SK-N-SH (cell line): Measurements from ENCODE around the gene EFNB2. TPM values are rescaled to one million over a fixed set of nuclear protein-coding genes. Genes with fewer than 3 reads are reported as not detected.

ENCODE experiments used
- CTCF ChIA-PET: fragments of 300-600, 350-600 bp; formaldehyde crosslinking; extraction: SDS; loops from one replicate; lab custom pipeline; 2021; lab: Yijun Ruan, JAX
- POLR2A ChIA-PET: fragments of 350-600 bp; sonication (Branson Sonifier 250); formaldehyde crosslinking; extraction: SDS; loops from one replicate; lab custom pipeline; 2020; ENCODE audit warnings: antibody characterized with exemption, inconsistent platforms; lab: Yijun Ruan, JAX
- DNase-seq: peaks from one replicate; pipeline ENCODE4 v3.0.0; 2012
- H2AFZ ChIP-seq: fragments of 200-600 bp; sonication (generic); 2 replicates; pipeline ENCODE4 v1.8.1; 2016; ENCODE audit warnings: antibody characterized with exemption, mild to moderate bottlenecking, low read depth
- H3F3A ChIP-seq: fragments of 200-600 bp; sonication (generic); replicated peaks from 2 replicates; pipeline ENCODE3; 2016; ENCODE audit warnings: antibody characterized with exemption, mild to moderate bottlenecking; ENCODE audit not compliant: insufficient read depth
- H3K27ac ChIP-seq, 2 experiments: fragments of 200-500 bp in 1 of 2; fragments of 200-600 bp in 1 of 2; sonication (Bioruptor generic) in 1 of 2; sonication (generic), shearing (Covaris generic) in 1 of 2; 2 replicates each; pipeline versions ENCODE4 v1.5.1 to v1.6.1; 2014 to 2016; ENCODE audit warnings: low read depth in 2 of 2, inconsistent platforms in 1 of 2, low read length in 1 of 2, mild to moderate bottlenecking in 1 of 2, mixed read lengths in 1 of 2
- H3K27me3 ChIP-seq: fragments of 200-600 bp; sonication (generic), shearing (Covaris generic); 2 replicates; pipeline ENCODE4 v1.6.1; 2016; ENCODE audit warnings: mixed run types; ENCODE audit not compliant: insufficient read depth
- H3K36me3 ChIP-seq, 2 experiments: fragments of 200-500 bp in 1 of 2; fragments of 200-600 bp in 1 of 2; sonication (Bioruptor generic) in 1 of 2; sonication (generic) in 1 of 2; replicated peaks in 1 of 2; 2 replicates each; pipeline versions ENCODE3 to v1.5.1; 2014 to 2016; ENCODE audit warnings: low read length in 1 of 2, mild to moderate bottlenecking in 1 of 2; ENCODE audit not compliant: insufficient read depth in 2 of 2, control insufficient read depth in 1 of 2
- H3K4me1 ChIP-seq, 2 experiments: fragments of 200-500 bp in 1 of 2; fragments of 200-600 bp in 1 of 2; sonication (Bioruptor generic) in 1 of 2; sonication (generic), shearing (Covaris generic) in 1 of 2; 2 replicates each; pipeline versions ENCODE4 v1.5.1 to v1.6.1; 2014 to 2016; ENCODE audit warnings: low read depth in 1 of 2, low read length in 1 of 2, mixed run types in 1 of 2; ENCODE audit not compliant: insufficient read depth in 2 of 2, control insufficient read depth in 1 of 2
- H3K4me2 ChIP-seq: fragments of 200-600 bp; sonication (generic), shearing (Covaris generic); 2 replicates; pipeline ENCODE4 v1.6.1; 2017; ENCODE audit warnings: mixed run types
- H3K4me3 ChIP-seq, 2 experiments: fragments of 200-500 bp in 1 of 2; fragments of 200-600 bp in 1 of 2; sonication (Bioruptor generic) in 1 of 2; sonication (generic), shearing (Covaris generic) in 1 of 2; 2 replicates each; pipeline versions ENCODE4 v1.5.1 to v1.8.1; 2014 to 2016; ENCODE audit warnings: low read depth in 2 of 2, inconsistent platforms in 1 of 2, low read length in 1 of 2, mild to moderate bottlenecking in 1 of 2, mixed read lengths in 1 of 2, moderate library complexity in 1 of 2
- H3K79me2 ChIP-seq: fragments of 200-600 bp; sonication (generic); 2 replicates; pipeline ENCODE4 v1.8.1; 2017; ENCODE audit warnings: mild to moderate bottlenecking; ENCODE audit not compliant: insufficient read depth
- H3K9ac ChIP-seq: fragments of 200-600 bp; sonication (generic); 2 replicates; pipeline ENCODE4 v1.6.1; 2017; ENCODE audit warnings: mixed run types
- H3K9me2 ChIP-seq: fragments of 200-600 bp; sonication (generic); 2 replicates; pipeline ENCODE4 v1.6.1; 2017; ENCODE audit warnings: mixed run types
- H3K9me3 ChIP-seq: fragments of 200-600 bp; sonication (generic); 2 replicates; pipeline ENCODE4 v1.6.1; 2017; ENCODE audit warnings: mixed run types, mild to moderate bottlenecking, moderate library complexity
- H4K20me1 ChIP-seq: fragments of 200-600 bp; sonication (generic); 2 replicates; pipeline ENCODE4 v1.6.1; 2017; ENCODE audit warnings: mild to moderate bottlenecking, mixed run types; ENCODE audit not compliant: insufficient read depth
- EP300 ChIP-seq, 2 experiments: IDR thresholded peaks; 2 replicates each; pipeline versions ENCODE4 v1.4.0 to v1.6.1; 2012; ENCODE audit warnings: borderline replicate concordance in 1 of 2, low read depth in 1 of 2, low read length in 1 of 2
- FOXJ3 ChIP-seq: sonication (generic); formaldehyde crosslinking; IDR thresholded peaks from 2 replicates; pipeline ENCODE4 v1.5.1; 2020; ENCODE audit warnings: mild to moderate bottlenecking, missing genetic modification reagents
- GATA2 ChIP-seq: sonication (generic); formaldehyde crosslinking; IDR thresholded peaks from 2 replicates; pipeline ENCODE4 v1.5.0; 2020; ENCODE audit warnings: mild to moderate bottlenecking, missing genetic modification reagents
- JUND ChIP-seq: IDR thresholded peaks from 2 replicates; pipeline ENCODE4 v1.4.0; 2012
- NFIC ChIP-seq: IDR thresholded peaks from 2 replicates; pipeline ENCODE4 v1.4.0; 2012; ENCODE audit warnings: borderline replicate concordance
- PBX3 ChIP-seq: IDR thresholded peaks from 2 replicates; pipeline ENCODE4; 2012
- RCOR1 ChIP-seq: fragments of 150-350 bp; IDR thresholded peaks from 2 replicates; pipeline ENCODE4 v1.6.1; 2017; ENCODE audit warnings: antibody characterized with exemption, low read length
- REST ChIP-seq: IDR thresholded peaks from 2 replicates; pipeline ENCODE4 v1.6.1; 2012; ENCODE audit warnings: mild to moderate bottlenecking, low read depth, low read length, moderate library complexity
- RFX5 ChIP-seq: IDR thresholded peaks from 2 replicates; pipeline ENCODE4 v1.6.1; 2012; ENCODE audit warnings: mild to moderate bottlenecking, improper control_type of control experiment, low read length
- RXRA ChIP-seq: IDR thresholded peaks from 2 replicates; pipeline ENCODE4 v1.4.0; 2012; ENCODE audit warnings: low read depth, mild to moderate bottlenecking, borderline replicate concordance
- TAF1 ChIP-seq: IDR thresholded peaks from 2 replicates; pipeline ENCODE4 v1.6.1; 2012; ENCODE audit warnings: low read depth, mild to moderate bottlenecking, low read length, moderate library complexity, borderline replicate concordance
- TEAD4 ChIP-seq: IDR thresholded peaks from 2 replicates; pipeline ENCODE4 v1.4.0; 2012; ENCODE audit warnings: mild to moderate bottlenecking, borderline replicate concordance; ENCODE audit not compliant: insufficient read depth
- USF1 ChIP-seq: IDR thresholded peaks from 2 replicates; pipeline ENCODE4 v1.4.0; 2012; ENCODE audit warnings: low read depth, borderline replicate concordance
- USF2 ChIP-seq: fragments of 150-350 bp; IDR thresholded peaks from 2 replicates; pipeline ENCODE4 v1.6.1; 2017; ENCODE audit warnings: antibody characterized with exemption, low read length, low read depth, borderline replicate concordance
- WGBS: methylation state at CpG from one replicate; pipeline ENCODE4 v1.1.6; 2017; ENCODE audit warnings: low lambda C conversion rate; 5-methylcytosine and 5-hydroxymethylcytosine counted together
- polyA plus RNA-seq, 3 experiments: library from polyadenylated mRNA; depleted of rRNA; stranded (reverse); fragments of >200 nt; gene quantifications; 2 replicates each; pipeline ENCODE4 v1.2.3, GENCODE V29; 2012

EFNB2 gene
- polyA plus RNA-seq, 1 of the 3 experiments (the other 2 are of a cell fraction): 3.0 TPM

GRCh38 chr13:106500445-106500844, 35.0 kb downstream of the EFNB2 start (continued):
- TF ChIP-seq PBX3 (no peak), TEAD4 (no peak)

GRCh38 chr13:106499896-106500295, 35.6 kb downstream of the EFNB2 start:
- 77% methylated on average over 4 of the region's 4 CpGs for WGBS
- peak overlapping the region in 1 of 2 experiments; percentile 48; a peak in 3 of 4 replicates for H3K27ac ChIP-seq
- H3F3A ChIP-seq: peaks cover 18% of the 10 kb centered on the region
- H3K9me3 ChIP-seq: no peaks in the 10 kb centered on the region
- H3K36me3 ChIP-seq: peaks cover 0 to under 1% of the 10 kb centered on the region in 2 experiments
- no peak for DNase-seq
- peak overlapping the region; percentile 45 for H3K4me2 ChIP-seq
- H4K20me1 ChIP-seq: no peaks in the 10 kb centered on the region
- no peaks in the 10 kb centered on the region for H3K27me3 ChIP-seq
- H2AFZ ChIP-seq: no peak overlapping the region
- H3K79me2 ChIP-seq: no peaks in the 10 kb centered on the region
- ChIA-PET POLR2A (no interaction called here), CTCF (interaction anchor here (0.7 to 1.0 kb wide), 2 partner anchors 502 to 924 kb away, joined by 3 read pairs; no protein-coding TSS in a partner anchor)
- no peak overlapping the region; the same call in 1 of the 2 replicates for H3K9ac ChIP-seq
- H3K9me2 ChIP-seq: no peaks in the 10 kb centered on the region
- peaks cover 18 to 25% of the 10 kb centered on the region in 2 experiments for H3K4me1 ChIP-seq
- no peak overlapping the region for H3K4me3 ChIP-seq
- TF ChIP-seq RXRA (no peak), GATA2 (CRISPR knock-in tag) (no peak), EP300 (IDR thresholded peaks at IDR 0.05; ENCODE audit: borderline replicate concordance in 1 of 2, low read depth in 1 of 2, low read length in 1 of 2) (no peak), JUND (no peak), USF2 (no peak), NFIC (no peak), RCOR1 (no peak), REST (no peak), FOXJ3 (CRISPR knock-in tag) (no peak), USF1 (no peak), RFX5 (no peak), TAF1 (no peak)
